HG03039 (cell line): Measurements from ENCODE around the gene SYNPO.

Source experiments
- ATAC-seq: cut with Tn5 transposase; IDR thresholded peaks from one replicate; pipeline ENCODE4 v1.9.1; 2021; ENCODE audit warnings: mild to moderate bottlenecking, moderate library complexity; ENCODE audit not compliant: unreplicated experiment

The SYNPO gene

GRCh38 chr5:150676578-150676977 lies 36.1 kb downstream of the SYNPO start:
- no peak for ATAC-seq

GRCh38 chr5:150689120-150689519 lies 48.7 kb downstream of the SYNPO start:
- ATAC-seq: no peak

- ATAC-seq: no peak
These were observed 50.3 kb downstream of the SYNPO start for GRCh38 chr5:150690760-150691159.

GRCh38 chr5:150692276-150692675 lies 51.8 kb downstream of the SYNPO start:
- ATAC-seq: no peak

GRCh38 chr5:150694612-150695011 lies 54.2 kb downstream of the SYNPO start:
- no peak for ATAC-seq

GRCh38 chr5:150700246-150700593 lies 59.8 kb downstream of the SYNPO start:
- ATAC-seq: no peak

GRCh38 chr5:150700594-150701377 lies 60.3 kb downstream of the SYNPO start, which contains the start of gene RBM22:
TSS of gene RBM22 (minus strand) at chr5:150701062. CDS start at chr5:150700985, 77 bp downstream.
- ATAC-seq: peak; percentile 96

- no peak for ATAC-seq
These were observed 63.3 kb downstream of the SYNPO start for GRCh38 chr5:150703762-150704161.

DNA sequence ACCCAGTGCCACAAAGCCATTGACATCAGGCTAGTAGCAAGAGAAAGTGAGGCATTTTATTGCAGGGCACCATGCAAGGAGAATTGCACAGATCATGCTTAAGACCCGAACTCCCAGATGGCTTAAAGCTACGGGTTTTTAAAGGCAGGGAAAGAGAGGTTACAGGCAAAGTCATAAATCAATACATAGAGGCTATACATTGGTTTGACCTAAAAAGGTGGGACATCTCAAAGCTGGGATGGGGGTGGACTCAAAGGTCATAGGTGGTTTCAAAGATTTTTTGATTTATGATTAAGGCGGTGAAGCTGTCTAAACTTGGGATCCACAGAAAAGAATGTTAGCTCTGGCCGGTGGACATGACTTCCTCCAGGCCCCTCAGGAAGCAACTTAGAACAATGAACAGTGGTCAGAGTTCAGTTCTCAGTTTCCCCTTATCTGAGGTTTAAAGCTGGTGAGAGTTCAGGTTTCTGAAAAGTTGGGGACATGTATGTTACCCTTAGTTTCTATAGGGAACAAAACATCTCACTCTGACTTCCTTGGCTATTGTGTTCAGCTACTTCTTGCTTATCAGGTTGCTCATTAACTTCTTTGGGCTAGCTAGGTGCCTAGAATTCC lies 66.4 kb downstream of the SYNPO start:
- ATAC-seq: no peak
